ENCODE data around the gene POLR2C.
A peak's percentile ranks its signal among the peaks of the same experiment; 100 is the strongest.

POLR2C gene

GRCh38 chr16:57482845-57483545 is 20.5 kb downstream of the POLR2C start:
- DNase-seq (ENCODE audit: insufficient read length), result no peak
- FAIRE-seq, result no peak
- TF ChIP-seq POLR2A (IDR thresholded peaks at IDR 0.05; ENCODE audit: low read depth, low read length) (no peak), TAF1 (IDR thresholded peaks at IDR 0.05; ENCODE audit: borderline replicate concordance, low read depth, low read length) (no peak), POLR2AphosphoS5 (IDR thresholded peaks at IDR 0.05; ENCODE audit: low read depth, low read length) (no peak)

- DNase-seq (ENCODE audit: insufficient read length) (no peak), FAIRE-seq (no peak)
- TF ChIP-seq POLR2AphosphoS5 (IDR thresholded peaks at IDR 0.05; ENCODE audit: low read depth, low read length), result no peak
- TF ChIP-seq TAF1 (IDR thresholded peaks at IDR 0.05; ENCODE audit: borderline replicate concordance, low read depth, low read length), result no peak
- TF ChIP-seq POLR2A (IDR thresholded peaks at IDR 0.05; ENCODE audit: low read depth, low read length), result no peak
Measured at GRCh38 chr16:57483725-57484514, 21.4 kb downstream of the POLR2C start.

GRCh38 chr16:57484515-57485005 is 22.1 kb downstream of the POLR2C start:
- DNase-seq (ENCODE audit: insufficient read length), result no peak
- no peak for FAIRE-seq
- no peak for TF ChIP-seq TAF1 (IDR thresholded peaks at IDR 0.05; ENCODE audit: borderline replicate concordance, low read depth, low read length)
- TF ChIP-seq POLR2A (IDR thresholded peaks at IDR 0.05; ENCODE audit: low read depth, low read length), result no peak
- no peak for TF ChIP-seq POLR2AphosphoS5 (IDR thresholded peaks at IDR 0.05; ENCODE audit: low read depth, low read length)

GRCh38 chr16:57485091-57485915 is 22.8 kb downstream of the POLR2C start:
- DNase-seq (ENCODE audit: insufficient read length) (no peak), FAIRE-seq (no peak)
- TF ChIP-seq POLR2A (IDR thresholded peaks at IDR 0.05; ENCODE audit: low read depth, low read length), result no peak
- no peak for TF ChIP-seq POLR2AphosphoS5 (IDR thresholded peaks at IDR 0.05; ENCODE audit: low read depth, low read length)
- no peak for TF ChIP-seq TAF1 (IDR thresholded peaks at IDR 0.05; ENCODE audit: borderline replicate concordance, low read depth, low read length)

GRCh38 chr16:57485916-57486857 is 23.7 kb downstream of the POLR2C start, which contains the start of gene DOK4:
TSS of gene DOK4 (minus strand) at chr16:57486493. CDS start at chr16:57479507, 6,986 bp downstream.
- FAIRE-seq, result peak; percentile 90
- peak; percentile 97 for DNase-seq (ENCODE audit: insufficient read length)
- TF ChIP-seq TAF1 (IDR thresholded peaks at IDR 0.05; ENCODE audit: borderline replicate concordance, low read depth, low read length) (no peak), POLR2AphosphoS5 (IDR thresholded peaks at IDR 0.05; ENCODE audit: low read depth, low read length) (no peak), POLR2A (IDR thresholded peaks at IDR 0.05; ENCODE audit: low read depth, low read length) (no peak)

GRCh38 chr16:57486858-57487834 is 24.7 kb downstream of the POLR2C start:
- peak; percentile 66 for FAIRE-seq
- DNase-seq (ENCODE audit: insufficient read length), result no peak
- TF ChIP-seq POLR2AphosphoS5 (IDR thresholded peaks at IDR 0.05; ENCODE audit: low read depth, low read length) (no peak), TAF1 (IDR thresholded peaks at IDR 0.05; ENCODE audit: borderline replicate concordance, low read depth, low read length) (no peak), POLR2A (IDR thresholded peaks at IDR 0.05; ENCODE audit: low read depth, low read length) (no peak)

GRCh38 chr16:57489229-57489628 is 26.8 kb downstream of the POLR2C start:
- DNase-seq (ENCODE audit: insufficient read length) (no peak), FAIRE-seq (no peak)
- TF ChIP-seq POLR2AphosphoS5 (IDR thresholded peaks at IDR 0.05; ENCODE audit: low read depth, low read length), result no peak
- TF ChIP-seq TAF1 (IDR thresholded peaks at IDR 0.05; ENCODE audit: borderline replicate concordance, low read depth, low read length), result no peak
- no peak for TF ChIP-seq POLR2A (IDR thresholded peaks at IDR 0.05; ENCODE audit: low read depth, low read length)

GRCh38 chr16:57493767-57494166 is 31.3 kb downstream of the POLR2C start:
- no peak for TF ChIP-seq POLR2AphosphoS5 (IDR thresholded peaks at IDR 0.05; ENCODE audit: low read depth, low read length)
- TF ChIP-seq TAF1 (IDR thresholded peaks at IDR 0.05; ENCODE audit: borderline replicate concordance, low read depth, low read length), result no peak
- no peak for TF ChIP-seq POLR2A (IDR thresholded peaks at IDR 0.05; ENCODE audit: low read depth, low read length)
- no peak for DNase-seq (ENCODE audit: insufficient read length)
- no peak for FAIRE-seq

GRCh38 chr16:57497121-57497520 is 34.6 kb downstream of the POLR2C start:
- no peak for FAIRE-seq
- TF ChIP-seq POLR2A (IDR thresholded peaks at IDR 0.05; ENCODE audit: low read depth, low read length) (no peak), POLR2AphosphoS5 (IDR thresholded peaks at IDR 0.05; ENCODE audit: low read depth, low read length) (no peak), TAF1 (IDR thresholded peaks at IDR 0.05; ENCODE audit: borderline replicate concordance, low read depth, low read length) (no peak)

More at GRCh38 chr16:57497121-57497520, 34.6 kb downstream of the POLR2C start:
- no peak for DNase-seq (ENCODE audit: insufficient read length)

Measured in GM12892 (cell line).